ENCODE results near the gene CLN6.
A peak's percentile ranks its signal among the peaks of the same experiment; 100 is the strongest.
"Not testable (repeated sequence)": the region's sequence is repeated elsewhere in the genome, so short reads cannot be mapped to it uniquely, and the experiment has no call there.

The CLN6 gene

DNA sequence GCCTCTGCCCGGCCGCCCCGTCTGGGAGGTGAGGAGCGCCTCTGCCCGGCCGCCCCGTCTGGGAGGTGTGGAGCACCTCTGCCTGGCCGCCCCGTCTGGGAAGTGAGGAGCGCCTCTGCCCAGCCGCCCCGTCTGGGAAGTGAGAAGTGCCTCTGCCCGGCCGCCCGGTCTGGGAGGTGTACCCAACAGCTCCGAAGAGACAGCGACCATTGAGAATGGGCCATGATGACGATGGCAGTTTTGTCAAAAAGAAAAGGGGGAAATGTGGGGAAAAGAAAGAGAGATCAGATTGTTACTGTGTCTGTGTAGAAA, 7.1 kb downstream of the CLN6 start:
- not testable (repeated sequence) for H3K27ac Mint-ChIP-seq; H3K9me3 Mint-ChIP-seq; H3K4me3 Mint-ChIP-seq; DNase-seq; H3K27me3 Mint-ChIP-seq; ATAC-seq (replicated peaks)
- H3K36me3 Mint-ChIP-seq, result peaks cover 27 to 42% of the 10 kb centered on the region in 2 donors
- H3K4me1 Mint-ChIP-seq, result peaks cover 17 to 37% of the 10 kb centered on the region in 2 donors

DNA sequence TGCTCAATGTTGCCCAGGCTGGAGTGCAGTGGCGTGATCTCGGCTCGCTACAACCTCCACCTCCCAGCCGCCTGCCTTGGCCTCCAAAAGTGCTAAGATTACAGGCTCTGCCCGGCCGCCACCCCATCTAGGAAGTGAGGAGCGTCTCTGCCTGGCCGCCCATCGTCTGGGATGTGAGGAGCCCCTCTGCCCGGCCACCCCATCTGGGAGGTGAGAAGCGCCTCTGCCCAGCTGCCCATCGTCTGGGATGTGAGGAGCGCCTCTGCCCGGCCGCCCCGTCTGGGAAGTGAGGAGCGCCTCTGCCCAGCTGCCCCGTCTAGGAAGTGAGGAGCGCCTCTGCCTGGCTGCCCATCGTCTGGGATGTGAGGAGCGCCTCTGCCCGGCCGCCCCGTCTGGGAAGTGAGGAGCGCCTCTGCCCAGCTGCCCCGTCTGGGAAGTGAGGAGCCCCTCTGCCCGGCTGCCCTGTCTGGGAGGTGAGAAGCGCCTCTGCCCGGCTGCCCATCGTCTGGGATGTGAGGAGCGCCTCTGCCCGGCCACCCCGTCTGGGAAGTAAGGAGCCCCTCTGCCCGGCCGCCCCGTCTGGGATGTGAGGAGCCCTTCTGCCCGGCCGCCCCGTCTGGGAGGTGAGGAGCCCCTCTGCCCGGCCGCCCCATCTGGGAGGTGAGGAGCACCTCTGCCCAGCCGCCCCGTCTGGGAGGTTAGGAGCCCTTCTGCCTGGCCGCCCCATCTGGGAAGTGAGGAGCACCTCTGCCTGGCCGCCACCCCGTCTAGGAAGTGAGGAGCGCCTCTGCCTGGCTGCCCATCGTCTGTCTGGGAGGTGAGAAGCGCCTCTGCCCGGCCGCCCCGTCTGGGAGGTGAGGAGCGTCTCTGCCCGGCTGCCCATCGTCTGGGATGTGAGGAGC, 7.7 kb downstream of the CLN6 start:
- H3K27ac Mint-ChIP-seq; DNase-seq; H3K27me3 Mint-ChIP-seq; H3K4me3 Mint-ChIP-seq; H3K9me3 Mint-ChIP-seq; ATAC-seq (replicated peaks): not testable (repeated sequence)
- H3K36me3 Mint-ChIP-seq, result peaks cover 27 to 42% of the 10 kb centered on the region in 2 donors
- peaks cover 14 to 31% of the 10 kb centered on the region in 2 donors for H3K4me1 Mint-ChIP-seq

DNA sequence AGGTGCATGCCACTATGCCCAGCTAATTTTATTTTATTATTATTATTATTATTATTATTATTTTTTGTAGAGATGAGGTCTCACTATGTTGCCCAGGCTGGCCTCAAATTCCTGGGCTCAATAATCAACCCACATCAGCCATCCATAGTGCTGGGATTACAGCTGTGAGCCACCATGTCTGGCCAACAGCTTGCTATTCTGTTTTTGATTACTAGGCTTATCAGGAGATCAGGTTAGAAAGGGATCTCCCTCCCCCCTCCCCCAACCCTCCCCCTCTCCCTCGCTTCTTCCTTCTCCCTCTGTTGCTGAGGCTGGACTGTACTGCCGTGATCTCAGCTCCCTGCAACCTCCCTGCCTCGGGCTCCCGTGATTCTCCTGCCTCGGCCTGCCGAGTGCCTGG, 8.6 kb downstream of the CLN6 start:
- no peaks in the 10 kb centered on the region for H3K9me3 Mint-ChIP-seq
- H3K4me1 Mint-ChIP-seq, result peaks cover 14 to 24% of the 10 kb centered on the region in 2 donors
- no peak overlapping the region for H3K4me3 Mint-ChIP-seq
- no peaks in the 10 kb centered on the region for H3K27me3 Mint-ChIP-seq
- H3K36me3 Mint-ChIP-seq, result peaks cover 33 to 50% of the 10 kb centered on the region in 2 donors
- DNase-seq (no peak), ATAC-seq (replicated peaks) (no peak)
- H3K27ac Mint-ChIP-seq, result no peak overlapping the region

DNA sequence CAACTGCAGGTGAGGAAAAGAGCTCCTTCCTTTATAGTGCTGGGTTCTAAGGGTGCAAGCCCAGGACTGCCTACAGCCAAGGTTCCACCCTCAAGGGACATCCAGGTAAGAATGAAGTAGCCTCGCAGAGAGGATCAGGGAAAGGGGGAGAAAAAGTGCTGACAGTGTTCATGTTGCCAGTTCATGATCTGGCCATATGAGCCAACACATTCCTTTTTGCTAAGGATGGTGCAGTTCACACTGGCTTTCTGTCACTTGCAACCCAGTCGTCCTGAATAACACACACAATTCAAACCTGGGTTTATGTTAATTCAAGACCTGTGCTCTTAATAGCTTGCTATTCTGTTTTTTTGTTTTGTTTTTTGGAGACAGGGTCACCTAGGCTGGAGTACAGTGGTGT, 9.0 kb downstream of the CLN6 start:
- Mint-ChIP-seq H3K27me3 (no peaks in the 10 kb centered on the region), H3K4me1 (peaks cover 14 to 19% of the 10 kb centered on the region in 2 donors), H3K36me3 (peaks cover 33 to 51% of the 10 kb centered on the region in 2 donors), H3K27ac (no peak overlapping the region), H3K4me3 (no peak overlapping the region), H3K9me3 (no peaks in the 10 kb centered on the region)
- DNase-seq (no peak), ATAC-seq (replicated peaks) (no peak)

DNA sequence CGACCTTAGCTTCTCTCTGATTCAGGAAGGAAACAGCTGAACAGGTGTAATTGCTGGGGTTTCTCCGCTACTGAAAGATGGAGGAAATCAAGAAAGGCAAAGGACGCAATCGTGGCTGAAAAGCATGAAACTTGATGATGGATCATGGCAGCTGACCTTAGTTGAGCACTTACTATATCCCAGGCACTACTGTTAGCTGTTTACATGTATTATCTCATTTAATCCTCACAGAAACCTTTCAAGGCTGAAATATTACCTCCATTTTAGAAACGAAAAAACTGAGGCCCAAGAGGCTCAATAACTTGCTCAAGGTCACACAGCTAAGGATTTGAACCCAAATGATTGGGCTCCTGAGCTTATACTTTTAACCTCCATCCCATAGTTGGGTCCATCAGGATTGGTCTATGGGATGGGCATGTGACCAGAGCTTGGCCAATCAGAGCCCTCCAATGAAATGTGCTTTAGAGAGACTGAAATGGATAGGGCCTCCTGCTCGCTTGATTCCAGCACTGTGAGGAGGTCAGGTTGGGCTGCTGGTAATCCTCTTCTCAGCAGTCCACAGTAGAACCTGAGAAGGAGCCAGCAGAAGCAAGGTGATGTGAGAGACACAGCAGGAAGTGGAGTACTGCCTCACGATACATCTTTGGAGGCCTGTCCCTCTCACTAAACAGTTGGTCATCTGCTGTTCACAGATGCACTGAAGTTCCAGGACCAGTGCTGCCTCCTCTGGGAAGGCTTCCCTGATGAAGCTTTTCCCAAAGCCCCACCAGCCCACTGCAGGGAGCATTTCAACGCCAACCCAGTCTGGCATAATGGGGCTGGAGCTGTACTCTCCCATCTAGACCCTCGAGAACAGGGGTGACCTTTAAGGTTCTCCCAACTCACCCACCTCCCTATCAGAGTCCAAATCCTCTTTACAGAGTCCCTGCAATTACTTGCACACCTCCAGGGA, 10.4 kb downstream of the CLN6 start:
- Mint-ChIP-seq H3K9me3 (no peaks in the 10 kb centered on the region), H3K4me1 (peaks cover 5 to 6% of the 10 kb centered on the region in 2 donors), H3K27ac (no peak overlapping the region), H3K36me3 (peaks cover 31 to 46% of the 10 kb centered on the region in 2 donors), H3K27me3 (no peaks in the 10 kb centered on the region), H3K4me3 (no peak overlapping the region)
- ATAC-seq (replicated peaks), result no peak
- DNase-seq, result no peak

DNA sequence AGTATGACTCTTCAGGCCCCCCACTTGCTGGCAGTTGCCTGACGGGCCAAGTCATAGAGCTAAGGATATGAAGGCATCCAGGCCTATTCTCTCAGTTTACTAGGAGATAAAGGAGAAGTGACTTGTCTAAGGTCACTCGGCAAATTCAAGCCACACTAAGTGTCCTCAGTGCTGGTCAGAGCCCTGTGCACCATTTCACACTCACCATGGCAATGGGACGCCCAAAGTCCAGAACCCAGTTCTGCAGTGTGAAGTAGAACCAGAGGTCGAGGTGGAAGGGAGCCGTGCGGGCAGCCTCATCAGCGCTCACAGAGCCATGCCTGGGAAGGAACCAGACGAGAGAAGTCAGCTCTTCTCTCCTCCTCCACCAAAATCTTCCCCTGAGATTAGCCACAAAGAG, 11.2 kb downstream of the CLN6 start:
- no peaks in the 10 kb centered on the region for H3K9me3 Mint-ChIP-seq
- H3K36me3 Mint-ChIP-seq, result peaks cover 37 to 51% of the 10 kb centered on the region in 2 donors
- peaks cover 6 to 9% of the 10 kb centered on the region in 2 donors for H3K4me1 Mint-ChIP-seq
- no peak overlapping the region for H3K27ac Mint-ChIP-seq
- no peak overlapping the region for H3K4me3 Mint-ChIP-seq
- H3K27me3 Mint-ChIP-seq, result no peaks in the 10 kb centered on the region
- DNase-seq (no peak), ATAC-seq (replicated peaks) (no peak)

DNA sequence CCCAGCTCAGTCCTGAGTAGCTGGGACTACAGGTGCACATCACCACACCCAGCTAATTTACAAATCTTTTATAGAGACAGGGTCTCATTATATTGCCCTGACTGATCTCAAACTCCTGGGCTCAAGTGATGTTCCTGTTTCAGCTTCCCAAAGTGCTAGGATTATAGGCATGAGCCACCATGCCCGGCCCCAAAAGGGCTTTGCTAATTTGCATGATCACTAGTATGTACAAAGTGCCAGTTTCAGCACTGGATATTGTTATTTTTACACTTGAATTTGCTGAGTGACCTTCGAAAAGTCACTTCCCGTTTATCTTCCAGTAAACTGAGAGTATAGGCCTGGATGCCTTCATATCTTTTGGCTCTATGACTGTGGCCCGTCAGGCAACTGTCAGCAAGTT, 12.2 kb downstream of the CLN6 start:
- Mint-ChIP-seq H3K4me1 (peaks cover 0 to 6% of the 10 kb centered on the region in 2 donors), H3K9me3 (no peaks in the 10 kb centered on the region), H3K4me3 (no peak overlapping the region), H3K27me3 (no peaks in the 10 kb centered on the region), H3K36me3 (peaks cover 32 to 47% of the 10 kb centered on the region in 2 donors), H3K27ac (no peak overlapping the region)
- DNase-seq (no peak), ATAC-seq (replicated peaks) (no peak)

DNA sequence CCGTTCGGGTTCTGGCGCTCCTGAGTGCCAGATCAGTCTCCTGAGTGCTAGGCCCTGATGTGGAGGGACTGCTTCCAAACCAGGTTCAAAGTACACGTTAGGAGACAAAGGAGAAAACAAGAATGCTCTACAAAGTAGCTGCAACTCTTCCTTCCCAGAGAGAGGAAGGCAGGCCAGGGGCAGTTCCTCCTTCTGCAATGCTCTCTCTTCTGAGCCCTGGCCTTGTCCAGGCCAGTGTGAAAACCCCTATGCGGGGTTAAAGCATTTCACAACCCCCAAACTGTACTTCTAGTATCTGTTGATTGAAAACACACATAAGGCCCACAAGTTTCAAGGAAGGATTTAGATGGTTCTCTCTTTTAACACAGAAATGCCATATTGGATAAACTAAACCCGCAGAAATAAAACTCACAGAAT, 14.7 kb downstream of the CLN6 start:
- H3K36me3 Mint-ChIP-seq, result peaks cover 37 to 62% of the 10 kb centered on the region in 2 donors
- H3K27ac Mint-ChIP-seq, result no peak overlapping the region
- no peaks in the 10 kb centered on the region for H3K9me3 Mint-ChIP-seq
- DNase-seq, result no peak
- H3K4me3 Mint-ChIP-seq, result no peak overlapping the region
- H3K27me3 Mint-ChIP-seq, result no peaks in the 10 kb centered on the region
- peaks cover 11 to 18% of the 10 kb centered on the region in 2 donors for H3K4me1 Mint-ChIP-seq
- no peak for ATAC-seq (replicated peaks)

DNA sequence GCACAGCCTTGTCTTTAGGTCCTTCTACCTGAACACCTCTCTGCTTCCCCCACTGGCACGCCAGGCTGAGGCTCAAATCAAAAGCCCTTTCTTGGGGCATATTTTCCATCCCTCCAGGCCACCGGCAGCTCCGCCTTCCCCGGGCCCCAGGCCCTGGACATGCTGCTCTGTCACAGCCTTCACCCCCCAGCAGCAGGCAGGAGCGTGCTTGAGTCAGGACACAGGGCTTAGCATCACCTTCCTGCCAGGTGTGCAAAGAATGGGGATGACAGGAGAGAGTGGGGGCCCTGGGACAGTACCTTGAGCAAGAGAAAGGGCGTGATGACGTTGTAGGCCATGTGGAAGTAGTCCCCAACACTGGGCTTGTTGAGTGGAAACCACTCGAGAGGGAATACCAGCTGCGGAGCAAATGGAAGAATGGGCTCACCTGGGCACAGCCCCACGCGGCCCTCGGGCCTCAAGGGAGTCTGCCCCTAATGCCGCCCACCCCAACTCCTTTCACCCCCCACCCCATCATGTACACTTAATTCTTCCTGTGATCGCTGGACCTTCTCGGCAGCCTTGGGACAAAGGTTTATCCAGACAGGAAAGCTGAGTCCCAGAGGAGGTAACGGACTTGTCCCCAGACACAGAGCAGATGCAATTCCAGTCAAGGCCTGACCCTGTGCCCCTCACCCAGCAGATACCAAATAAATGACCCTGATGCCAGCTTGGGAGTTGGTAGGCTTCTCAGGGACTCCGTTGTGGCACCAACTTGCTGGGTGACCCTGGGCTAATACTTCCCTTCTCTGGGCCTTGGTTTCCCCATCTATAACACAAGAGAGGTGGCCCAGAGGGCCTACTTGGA, 15.3 kb downstream of the CLN6 start:
- no peak for ATAC-seq (replicated peaks)

DNA sequence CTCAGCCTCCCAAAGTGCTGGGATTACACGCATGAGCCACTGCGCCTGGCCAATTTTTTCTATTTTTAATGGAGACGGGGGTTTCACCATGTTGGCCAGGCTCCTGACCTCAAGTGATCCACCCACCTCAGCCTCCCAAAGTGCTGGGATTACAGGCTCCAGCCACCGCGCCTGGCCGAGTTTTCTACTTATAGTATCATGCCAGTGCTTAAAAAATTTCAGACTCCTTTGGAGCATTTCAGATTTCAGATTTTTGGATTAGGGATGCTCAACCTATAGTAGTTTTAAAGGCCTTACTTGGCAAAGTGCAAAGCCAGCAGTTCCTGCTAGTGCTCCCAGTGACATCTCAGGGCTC, 16.1 kb downstream of the CLN6 start:
- not testable (repeated sequence) for H3K4me3 Mint-ChIP-seq; H3K27me3 Mint-ChIP-seq; H3K27ac Mint-ChIP-seq; ATAC-seq (replicated peaks); H3K9me3 Mint-ChIP-seq; DNase-seq
- Mint-ChIP-seq H3K36me3 (peaks cover 39 to 61% of the 10 kb centered on the region in 2 donors), H3K4me1 (peaks cover 24 to 32% of the 10 kb centered on the region in 2 donors)

More for the DNA sequence above, 15.3 kb downstream of the CLN6 start:
- Mint-ChIP-seq H3K4me1 (peaks cover 17 to 24% of the 10 kb centered on the region in 2 donors), H3K27me3 (no peaks in the 10 kb centered on the region), H3K4me3 (no peak overlapping the region), H3K36me3 (peaks cover 40 to 60% of the 10 kb centered on the region in 2 donors), H3K9me3 (no peaks in the 10 kb centered on the region), H3K27ac (peak overlapping the region; percentile 63)
- DNase-seq, result no peak

DNA sequence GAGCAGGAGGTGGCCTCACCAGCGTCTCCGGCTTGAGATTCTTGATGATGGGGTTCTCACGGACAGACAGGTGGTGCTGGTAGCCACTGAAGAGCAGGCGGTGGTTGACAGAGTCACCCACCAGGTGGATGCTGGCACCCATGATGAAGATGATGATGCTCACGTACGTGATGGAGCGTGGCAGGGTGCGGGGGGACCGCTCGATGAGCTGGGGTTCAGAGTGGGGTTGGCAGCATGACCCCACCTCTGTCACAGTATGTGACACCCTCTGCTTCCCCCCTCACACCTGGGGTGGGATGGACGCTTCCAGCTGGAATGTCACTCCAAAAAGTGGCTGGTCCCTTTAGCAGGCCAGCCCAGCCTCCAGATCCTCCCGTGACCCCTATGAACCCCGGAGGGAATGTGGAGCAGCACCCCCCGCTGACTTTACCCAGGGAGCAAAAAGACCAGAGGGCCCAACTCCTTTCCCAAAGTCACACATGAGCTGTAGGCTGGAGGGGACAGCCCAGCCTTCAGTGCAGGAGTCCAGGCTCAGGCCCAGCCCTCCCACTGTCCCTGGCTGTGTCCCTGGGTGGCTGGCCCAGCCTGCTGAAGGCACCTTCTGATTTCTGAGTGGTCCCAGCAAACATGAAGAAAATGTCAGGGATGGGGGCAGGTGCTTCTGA, 17.7 kb downstream of the CLN6 start:
- Mint-ChIP-seq H3K9me3 (no peaks in the 10 kb centered on the region), H3K4me3 (no peak overlapping the region), H3K36me3 (peaks cover 39 to 60% of the 10 kb centered on the region in 2 donors), H3K27ac (no peak overlapping the region), H3K27me3 (no peaks in the 10 kb centered on the region), H3K4me1 (peaks cover 25 to 40% of the 10 kb centered on the region in 2 donors)
- ATAC-seq (replicated peaks) (no peak), DNase-seq (no peak)

DNA sequence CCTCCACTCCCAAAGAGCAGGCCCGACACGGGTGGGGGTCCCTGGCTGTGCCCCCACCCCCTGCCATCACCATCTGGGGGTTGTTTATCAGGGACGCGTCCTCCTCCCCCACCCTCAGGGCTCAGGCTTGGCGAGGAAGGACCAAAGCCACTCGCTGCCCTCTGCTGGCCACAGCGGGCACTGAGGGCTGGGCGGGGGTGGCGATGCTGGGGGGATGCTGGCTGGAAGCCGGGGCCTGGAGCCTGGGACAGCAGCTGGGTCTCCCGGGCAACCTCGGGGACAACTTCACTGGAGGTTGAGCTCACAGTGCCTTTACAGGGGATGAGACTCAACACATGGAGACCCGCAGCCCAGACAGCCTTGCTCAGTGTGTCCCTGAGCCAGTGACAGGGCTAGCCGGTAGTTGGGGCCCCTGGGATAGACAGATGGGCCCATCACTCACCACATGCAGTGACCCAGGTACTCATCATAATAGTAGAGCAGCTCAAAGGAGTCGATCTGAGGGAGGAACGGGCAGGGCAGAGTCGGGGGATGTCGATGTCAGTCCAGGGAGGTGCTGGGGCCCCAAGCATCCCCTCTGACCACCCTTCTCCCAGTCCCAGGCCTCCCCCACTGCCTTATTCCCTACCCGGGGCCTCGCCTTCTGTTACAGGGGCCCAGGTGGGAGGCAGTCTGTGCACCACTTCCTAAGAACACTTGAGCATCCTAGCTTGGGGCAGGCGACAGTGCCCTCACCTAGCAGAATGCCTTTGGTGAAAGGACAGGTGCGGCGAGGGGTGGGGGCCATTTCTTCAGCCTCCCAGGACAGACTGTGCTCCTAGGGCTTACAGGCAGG, 18.5 kb downstream of the CLN6 start:
- Mint-ChIP-seq H3K36me3 (peaks cover 37 to 57% of the 10 kb centered on the region in 2 donors), H3K27ac (peak overlapping the region; percentile 14), H3K4me3 (no peak overlapping the region), H3K27me3 (no peaks in the 10 kb centered on the region), H3K9me3 (no peaks in the 10 kb centered on the region), H3K4me1 (peaks cover 30 to 48% of the 10 kb centered on the region in 2 donors)
- DNase-seq (peak; percentile 39), ATAC-seq (replicated peaks) (peak; percentile 53 to 63)

DNA sequence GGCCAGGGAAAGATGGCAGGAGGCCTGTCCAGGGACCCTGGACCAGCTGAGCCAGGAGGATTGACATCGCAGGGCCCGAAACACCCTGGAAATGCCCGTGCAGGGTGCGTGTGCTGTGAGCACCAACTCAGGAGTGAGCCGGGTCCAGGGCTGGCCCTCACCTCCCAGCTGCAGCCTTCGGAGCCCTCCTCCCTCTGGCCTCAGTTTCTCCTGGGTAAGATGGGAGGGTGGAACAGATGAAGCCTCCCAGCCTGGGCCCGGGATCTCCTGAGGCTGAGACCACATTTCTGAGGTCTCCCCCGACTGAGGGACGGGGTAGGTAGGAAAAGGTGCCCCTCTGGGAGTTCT, 19.1 kb downstream of the CLN6 start:
- Mint-ChIP-seq H3K36me3 (peaks cover 40 to 58% of the 10 kb centered on the region in 2 donors), H3K9me3 (no peaks in the 10 kb centered on the region), H3K27me3 (no peaks in the 10 kb centered on the region), H3K27ac (peak overlapping the region; percentile 11), H3K4me1 (peaks cover 31 to 49% of the 10 kb centered on the region in 2 donors), H3K4me3 (no peak overlapping the region)
- DNase-seq (no peak), ATAC-seq (replicated peaks) (no peak)

Measured in stimulated activated naive B cell treated with anti-CD40 and anti-IgM and Interleukin-4, amounts not matched to agents 10 μg/mL and 1 μg/mL and 100 μg/mL, for 72 hours (primary cell).